Activated CD8-positive, alpha-beta T cell treated with anti-CD3 and anti-CD28 coated beads for 36 hours (primary cell): Measurements from ENCODE around the gene ERC2. TPM values are rescaled to one million over a fixed set of nuclear protein-coding genes. Genes with fewer than 3 reads are reported as not detected.

ENCODE experiments used
- ATAC-seq: fragments of 200-7000 bp; cut with Tn5 transposase; one replicate; pipeline ENCODE4 v1.10.0; 2021; ENCODE audit warnings: mild to moderate bottlenecking, moderate library complexity
- CTCF ChIA-PET: fragments of 350-600 bp; sonication (Branson Sonifier 250); formaldehyde crosslinking; loops from one replicate; lab custom pipeline; 2021; ENCODE audit warnings: antibody characterized with exemption; lab: Charles Lee
- POLR2A ChIA-PET: fragments of 350-600 bp; sonication (Branson Sonifier 250); formaldehyde crosslinking; loops from one replicate; lab custom pipeline; 2021; ENCODE audit warnings: antibody characterized with exemption; lab: Charles Lee
- DNase-seq: peaks from one replicate; pipeline ENCODE4 v3.0.0-alpha.2; 2020
- H3K27ac Mint-ChIP-seq: one replicate; pipeline ENCODE4 v1.8.0; 2021; ENCODE audit warnings: mild to moderate bottlenecking, mixed read lengths
- H3K27me3 Mint-ChIP-seq: one replicate; pipeline ENCODE4 v1.8.0; 2021; ENCODE audit warnings: mixed read lengths
- H3K36me3 Mint-ChIP-seq: one replicate; pipeline ENCODE4 v1.8.0; 2021; ENCODE audit warnings: low read depth, mixed read lengths
- H3K4me1 Mint-ChIP-seq: one replicate; pipeline ENCODE4 v1.8.0; 2021; ENCODE audit warnings: low read depth, mixed read lengths
- H3K4me3 Mint-ChIP-seq: one replicate; pipeline ENCODE4 v1.8.0; 2021; ENCODE audit warnings: mild to moderate bottlenecking, moderate library complexity, mixed read lengths
- H3K9me3 Mint-ChIP-seq: one replicate; pipeline ENCODE4 v1.8.0; 2021; ENCODE audit warnings: mixed read lengths
- CTCF ChIP-seq: fragments of 200-600 bp; IDR thresholded peaks from one replicate; pipeline ENCODE4 v1.8.0; 2022; ENCODE audit warnings: antibody characterized with exemption, mild to moderate bottlenecking
- intact Hi-C: fragments of 100-400 bp; cut with micrococcal nuclease; formaldehyde crosslinking; loops from one replicate; pipeline ENCODE4 v1.10.0; 2022
- total RNA-seq, 2 experiments: library from RNA; stranded (reverse); gene quantifications; one replicate each; pipeline ENCODE4 v1.2.3, GENCODE V29; 2021

Gene ERC2
- total RNA-seq, 2 experiments from 2014 or later: 0.18 to 0.52 TPM

DNA sequence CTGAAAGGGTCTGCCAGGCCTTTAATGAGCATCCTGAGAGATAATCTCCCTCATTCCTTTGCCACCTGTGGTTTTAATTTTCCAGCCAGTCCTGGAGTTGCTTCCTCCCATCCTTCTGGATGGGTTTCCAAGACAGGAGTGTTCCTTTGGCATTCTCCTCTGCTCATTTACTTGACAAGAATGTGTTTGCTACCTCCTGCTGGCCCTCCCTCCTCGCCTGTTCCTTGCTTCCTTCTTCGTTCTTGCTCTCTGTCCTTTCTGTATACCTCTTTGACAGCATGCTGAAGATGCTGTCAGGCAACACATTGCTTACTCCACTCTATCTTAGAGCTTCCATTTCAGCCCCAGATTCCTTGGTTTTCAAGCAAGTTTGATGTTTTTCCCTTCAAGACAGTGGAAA is 46.0 kb downstream of the ERC2 start:
- H3K27me3 Mint-ChIP-seq: peaks cover 8% of the 10 kb centered on the region
- intact Hi-C loops: no loop called here
- ChIA-PET POLR2A (no interaction called here), CTCF (no interaction called here)
- DNase-seq (no peak), ATAC-seq (no peak)
- H3K9me3 Mint-ChIP-seq: peaks cover 2% of the 10 kb centered on the region
- H3K27ac Mint-ChIP-seq: no peak overlapping the region
- H3K36me3 Mint-ChIP-seq: no peaks in the 10 kb centered on the region
- no peaks in the 10 kb centered on the region for H3K4me1 Mint-ChIP-seq
- no peak overlapping the region for H3K4me3 Mint-ChIP-seq
- no peak for TF ChIP-seq CTCF

DNA sequence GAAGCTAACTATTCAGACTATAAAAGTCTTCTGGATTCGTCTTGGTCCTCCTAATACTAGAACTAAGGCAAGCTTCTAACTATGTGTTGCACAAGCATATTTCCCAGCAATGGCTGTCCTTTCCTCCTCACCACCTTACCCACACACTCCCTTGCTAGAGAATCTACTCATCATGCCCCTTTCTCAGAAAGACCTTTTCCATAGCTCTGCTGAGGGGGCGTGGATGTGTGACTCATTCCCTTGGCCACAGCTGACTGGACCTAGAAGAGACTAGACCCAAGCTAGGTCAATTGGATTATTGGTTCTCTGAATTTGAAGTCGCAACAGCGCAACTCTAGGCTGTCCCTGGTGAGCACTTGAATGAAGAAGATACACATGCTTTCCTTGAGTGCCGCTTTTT is 47.1 kb downstream of the ERC2 start:
- no peaks in the 10 kb centered on the region for H3K4me1 Mint-ChIP-seq
- H3K36me3 Mint-ChIP-seq: no peaks in the 10 kb centered on the region
- intact Hi-C loops: no loop called here
- ATAC-seq (peak; percentile 24), DNase-seq (peak; percentile 34)
- CTCF ChIA-PET: no interaction called here
- H3K4me3 Mint-ChIP-seq: no peak overlapping the region
- no peaks in the 10 kb centered on the region for H3K9me3 Mint-ChIP-seq
- peaks cover 8% of the 10 kb centered on the region for H3K27me3 Mint-ChIP-seq
- H3K27ac Mint-ChIP-seq: no peak overlapping the region
- POLR2A ChIA-PET: interaction anchor here (0.6 kb wide), 1 partner anchor 69 kb away, joined by 4 read pairs; no protein-coding TSS in a partner anchor
- no peak for TF ChIP-seq CTCF

- Mint-ChIP-seq H3K27ac (no peak overlapping the region), H3K27me3 (peaks cover 9% of the 10 kb centered on the region), H3K9me3 (no peaks in the 10 kb centered on the region), H3K36me3 (no peaks in the 10 kb centered on the region), H3K4me3 (no peak overlapping the region), H3K4me1 (no peaks in the 10 kb centered on the region)
- DNase-seq: no peak
- ATAC-seq: no peak
- no peak for TF ChIP-seq CTCF
- CTCF ChIA-PET: no interaction called here
- intact Hi-C loops: no loop called here
- POLR2A ChIA-PET: no interaction called here
Observed at GRCh38 chr3:56415652-56416051, 52.6 kb downstream of the ERC2 start.

GRCh38 chr3:56413911-56414310 is 54.4 kb downstream of the ERC2 start:
- TF ChIP-seq CTCF: no peak
- POLR2A ChIA-PET: no interaction called here
- no peak for ATAC-seq
- Mint-ChIP-seq H3K4me3 (no peak overlapping the region), H3K27me3 (peaks cover 9% of the 10 kb centered on the region), H3K4me1 (no peaks in the 10 kb centered on the region), H3K9me3 (no peaks in the 10 kb centered on the region), H3K36me3 (no peaks in the 10 kb centered on the region), H3K27ac (no peak overlapping the region)
- no peak for DNase-seq
- CTCF ChIA-PET: no interaction called here
- intact Hi-C loops: no loop called here

- DNase-seq (no peak), ATAC-seq (no peak)
- POLR2A ChIA-PET: no interaction called here
- Mint-ChIP-seq H3K9me3 (no peaks in the 10 kb centered on the region), H3K27me3 (peaks cover 11% of the 10 kb centered on the region), H3K36me3 (no peaks in the 10 kb centered on the region), H3K4me3 (no peak overlapping the region), H3K4me1 (no peaks in the 10 kb centered on the region), H3K27ac (no peak overlapping the region)
- CTCF ChIA-PET: interaction anchor here (1.0 kb wide), 1 partner anchor 9 kb away, joined by 3 read pairs; no protein-coding TSS in a partner anchor
- TF ChIP-seq CTCF: no peak
- intact Hi-C loops: no loop called here
Observed at GRCh38 chr3:56411166-56411565, 57.1 kb downstream of the ERC2 start.
